Activated T-helper 17 cell treated with anti-CD3 and anti-CD28 coated beads, Interleukin-2, amount 50 U/mL, for 72 hours (primary cell): ENCODE data around the gene HAS3. TPM values are rescaled to one million over a fixed set of nuclear protein-coding genes. Genes with fewer than 3 reads are reported as not detected.
A peak's percentile ranks its signal among the peaks of the same experiment; 100 is the strongest.
"Not testable (repeated sequence)": the region's sequence is repeated elsewhere in the genome, so short reads cannot be mapped to it uniquely, and the experiment has no call there.

Source experiments
- ATAC-seq: fragments of 150-1000 bp; cut with Tn5 transposase; replicated peaks from 2 replicates; pipeline ENCODE4 v1.10.0; 2021; ENCODE audit warnings: mild to moderate bottlenecking, moderate library complexity
- H3K27ac Mint-ChIP-seq: one replicate; pipeline ENCODE4 v1.8.0; 2022; ENCODE audit warnings: mixed read lengths
- H3K27me3 Mint-ChIP-seq: one replicate; pipeline ENCODE4 v1.8.0; 2022; ENCODE audit warnings: mixed read lengths
- H3K36me3 Mint-ChIP-seq: one replicate; pipeline ENCODE4 v1.8.0; 2022; ENCODE audit warnings: low read depth, mild to moderate bottlenecking, mixed read lengths
- H3K4me1 Mint-ChIP-seq: one replicate; pipeline ENCODE4 v1.8.0; 2022; ENCODE audit warnings: mixed read lengths
- H3K4me3 Mint-ChIP-seq: one replicate; pipeline ENCODE4 v1.8.0; 2022; ENCODE audit warnings: mild to moderate bottlenecking, mixed read lengths
- H3K9me3 Mint-ChIP-seq: one replicate; pipeline ENCODE4 v1.8.0; 2022; ENCODE audit warnings: mixed read lengths
- total RNA-seq, 2 donors: library from RNA; stranded (reverse); gene quantifications; one replicate each; pipeline ENCODE4 v1.2.3, GENCODE V29; 2022

The HAS3 gene, protein sequence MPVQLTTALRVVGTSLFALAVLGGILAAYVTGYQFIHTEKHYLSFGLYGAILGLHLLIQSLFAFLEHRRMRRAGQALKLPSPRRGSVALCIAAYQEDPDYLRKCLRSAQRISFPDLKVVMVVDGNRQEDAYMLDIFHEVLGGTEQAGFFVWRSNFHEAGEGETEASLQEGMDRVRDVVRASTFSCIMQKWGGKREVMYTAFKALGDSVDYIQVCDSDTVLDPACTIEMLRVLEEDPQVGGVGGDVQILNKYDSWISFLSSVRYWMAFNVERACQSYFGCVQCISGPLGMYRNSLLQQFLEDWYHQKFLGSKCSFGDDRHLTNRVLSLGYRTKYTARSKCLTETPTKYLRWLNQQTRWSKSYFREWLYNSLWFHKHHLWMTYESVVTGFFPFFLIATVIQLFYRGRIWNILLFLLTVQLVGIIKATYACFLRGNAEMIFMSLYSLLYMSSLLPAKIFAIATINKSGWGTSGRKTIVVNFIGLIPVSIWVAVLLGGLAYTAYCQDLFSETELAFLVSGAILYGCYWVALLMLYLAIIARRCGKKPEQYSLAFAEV
- under 1 TPM; 0.40 to 0.71 TPM for total RNA-seq

- Mint-ChIP-seq H3K36me3 (peaks cover 18% of the 10 kb centered on the region), H3K27me3 (peaks cover 27% of the 10 kb centered on the region), H3K27ac (no peak within 1 kb of the TSS), H3K4me3 (peak within 1 kb of the TSS; percentile 70), H3K9me3 (no peaks in the 10 kb centered on the region), H3K4me1 (peaks cover 6% of the 10 kb centered on the region)
- ATAC-seq: peak; percentile 59
Observed at GRCh38 chr16:69105501-69106361, at the start of gene HAS3. Gene HAS3, plus strand, starts transcription at chr16:69105653. Its CDS starts 3,743 bp downstream, at chr16:69109396.

GRCh38 chr16:69055980-69056379 is 49.5 kb upstream of the HAS3 start:
- Mint-ChIP-seq H3K4me1 (no peaks in the 10 kb centered on the region), H3K36me3 (peaks cover 9% of the 10 kb centered on the region), H3K9me3 (no peaks in the 10 kb centered on the region), H3K27me3 (no peaks in the 10 kb centered on the region), H3K4me3 (no peak overlapping the region), H3K27ac (no peak overlapping the region)
- ATAC-seq: no peak

GRCh38 chr16:69056421-69056820 is 49.0 kb upstream of the HAS3 start:
- ATAC-seq: no peak
- Mint-ChIP-seq H3K27me3 (no peaks in the 10 kb centered on the region), H3K9me3 (no peaks in the 10 kb centered on the region), H3K4me3 (no peak overlapping the region), H3K27ac (no peak overlapping the region), H3K36me3 (peaks cover 12% of the 10 kb centered on the region), H3K4me1 (no peaks in the 10 kb centered on the region)

DNA sequence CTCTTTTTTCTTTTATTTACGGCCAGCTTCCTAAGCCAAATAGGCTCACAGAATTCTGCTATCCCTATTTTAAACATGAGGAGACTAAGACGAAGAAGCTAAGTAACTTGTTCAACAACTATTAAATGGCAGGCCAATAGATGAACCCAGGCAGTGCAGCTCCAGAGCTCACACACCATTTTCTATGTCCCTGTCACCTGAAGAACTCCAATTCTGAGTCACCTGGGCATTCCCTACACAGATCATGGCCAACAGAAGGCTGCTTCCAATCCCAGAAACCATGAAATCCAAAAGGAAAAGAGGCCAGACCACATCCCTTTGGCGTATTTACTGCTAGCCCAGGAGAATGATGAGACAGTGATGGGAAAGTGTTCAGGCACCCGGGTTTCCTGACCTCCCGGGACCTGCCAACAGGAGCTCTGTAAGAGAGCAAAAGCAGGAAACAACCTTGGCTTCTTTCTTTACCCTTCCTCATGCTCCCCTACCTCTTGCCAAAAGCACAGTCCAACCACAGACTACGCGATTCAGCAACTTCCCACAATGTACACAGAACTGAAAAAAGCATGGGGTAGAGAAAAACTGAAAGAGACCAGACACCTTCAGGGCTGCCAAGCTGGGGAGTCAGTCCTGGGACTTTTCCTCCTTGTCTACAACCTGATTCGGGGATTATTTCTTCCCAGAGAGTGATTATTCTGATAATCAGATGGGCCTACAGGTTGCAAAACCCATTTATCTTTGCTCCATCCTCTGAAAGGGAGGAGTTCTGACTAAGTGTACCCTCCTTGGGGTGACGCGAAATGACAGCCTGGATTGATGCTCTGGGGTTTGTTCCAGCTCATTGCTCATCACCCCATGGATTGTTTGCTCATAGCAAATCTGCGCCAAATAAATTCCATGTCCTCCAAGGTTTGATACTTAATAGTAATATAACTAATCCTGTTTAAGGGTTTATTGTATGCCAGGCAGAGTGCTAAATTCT is 47.8 kb upstream of the HAS3 start:
- H3K27me3 Mint-ChIP-seq: no peaks in the 10 kb centered on the region
- H3K4me3 Mint-ChIP-seq: no peak overlapping the region
- H3K9me3 Mint-ChIP-seq: no peaks in the 10 kb centered on the region
- no peaks in the 10 kb centered on the region for H3K4me1 Mint-ChIP-seq
- ATAC-seq: no peak
- H3K36me3 Mint-ChIP-seq: peaks cover 20% of the 10 kb centered on the region
- no peak overlapping the region for H3K27ac Mint-ChIP-seq

GRCh38 chr16:69063491-69063890 is 42.0 kb upstream of the HAS3 start:
- not testable (repeated sequence) for H3K4me1 Mint-ChIP-seq, H3K9me3 Mint-ChIP-seq, H3K4me3 Mint-ChIP-seq, ATAC-seq, H3K27ac Mint-ChIP-seq, H3K27me3 Mint-ChIP-seq
- peaks cover 28% of the 10 kb centered on the region for H3K36me3 Mint-ChIP-seq

- no peak overlapping the region for H3K4me3 Mint-ChIP-seq
- H3K4me1 Mint-ChIP-seq: no peaks in the 10 kb centered on the region
- H3K9me3 Mint-ChIP-seq: no peaks in the 10 kb centered on the region
- no peaks in the 10 kb centered on the region for H3K27me3 Mint-ChIP-seq
- no peak overlapping the region for H3K27ac Mint-ChIP-seq
- H3K36me3 Mint-ChIP-seq: peaks cover 29% of the 10 kb centered on the region
- no peak for ATAC-seq
Observed at GRCh38 chr16:69064124-69064763, 41.2 kb upstream of the HAS3 start.

DNA sequence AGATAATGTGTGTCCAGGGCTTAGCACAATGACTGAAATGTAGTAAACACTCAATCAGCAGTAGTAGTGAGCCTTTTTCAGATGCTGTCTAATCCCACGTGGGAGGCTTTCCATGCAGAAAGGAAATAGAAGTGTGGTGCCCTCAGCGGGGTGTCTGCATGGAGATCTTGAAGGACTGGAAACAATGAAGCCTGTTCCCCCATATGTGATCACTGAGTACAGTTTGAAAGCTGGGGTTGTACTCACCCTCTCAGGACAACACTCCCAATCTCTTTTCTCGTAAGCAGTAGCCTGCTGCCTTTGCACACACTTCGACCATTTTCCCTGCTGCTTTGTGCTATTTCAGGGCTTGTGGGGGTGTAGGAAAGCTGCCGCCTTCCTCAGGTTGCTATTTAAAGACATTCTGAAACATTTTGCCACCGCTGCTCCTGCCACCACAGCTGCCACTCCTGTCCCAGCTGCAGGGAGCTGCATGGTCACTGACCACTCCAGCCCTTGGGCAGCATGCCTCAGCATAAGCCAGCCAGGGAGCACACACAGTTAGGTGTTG is 40.6 kb upstream of the HAS3 start:
- H3K27ac Mint-ChIP-seq: no peak overlapping the region
- no peaks in the 10 kb centered on the region for H3K9me3 Mint-ChIP-seq
- no peaks in the 10 kb centered on the region for H3K4me1 Mint-ChIP-seq
- H3K27me3 Mint-ChIP-seq: no peaks in the 10 kb centered on the region
- ATAC-seq: no peak
- H3K4me3 Mint-ChIP-seq: no peak overlapping the region
- peaks cover 29% of the 10 kb centered on the region for H3K36me3 Mint-ChIP-seq

DNA sequence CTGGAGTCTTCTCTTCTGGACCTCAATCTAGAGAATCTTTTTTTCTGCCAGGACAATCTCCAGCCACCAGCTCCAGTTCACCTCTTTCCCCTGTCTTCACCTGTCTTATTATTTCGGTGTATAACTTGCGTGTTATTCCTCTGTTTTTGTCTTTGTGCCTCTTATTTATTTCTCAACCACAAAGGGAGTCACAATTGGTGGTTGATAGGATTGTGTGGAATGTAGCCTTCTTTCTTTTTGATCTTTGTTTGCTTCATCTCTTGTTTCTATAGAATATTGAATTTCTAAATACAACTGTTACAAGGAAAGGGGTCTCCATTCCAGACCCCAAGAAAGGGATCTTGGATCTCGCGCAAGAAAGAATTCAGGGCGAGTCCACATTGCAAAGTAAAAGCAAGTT is 35.9 kb upstream of the HAS3 start:
- Mint-ChIP-seq H3K36me3 (peaks cover 14% of the 10 kb centered on the region), H3K4me3 (no peak overlapping the region), H3K27me3 (no peaks in the 10 kb centered on the region), H3K27ac (no peak overlapping the region), H3K4me1 (no peaks in the 10 kb centered on the region), H3K9me3 (no peaks in the 10 kb centered on the region)
- no peak for ATAC-seq

- ATAC-seq: no peak
- H3K4me1 Mint-ChIP-seq: no peaks in the 10 kb centered on the region
- no peak overlapping the region for H3K27ac Mint-ChIP-seq
- no peak overlapping the region for H3K4me3 Mint-ChIP-seq
- no peaks in the 10 kb centered on the region for H3K27me3 Mint-ChIP-seq
- no peaks in the 10 kb centered on the region for H3K9me3 Mint-ChIP-seq
- peaks cover 6% of the 10 kb centered on the region for H3K36me3 Mint-ChIP-seq
Observed at GRCh38 chr16:69071036-69071435, 34.4 kb upstream of the HAS3 start.

DNA sequence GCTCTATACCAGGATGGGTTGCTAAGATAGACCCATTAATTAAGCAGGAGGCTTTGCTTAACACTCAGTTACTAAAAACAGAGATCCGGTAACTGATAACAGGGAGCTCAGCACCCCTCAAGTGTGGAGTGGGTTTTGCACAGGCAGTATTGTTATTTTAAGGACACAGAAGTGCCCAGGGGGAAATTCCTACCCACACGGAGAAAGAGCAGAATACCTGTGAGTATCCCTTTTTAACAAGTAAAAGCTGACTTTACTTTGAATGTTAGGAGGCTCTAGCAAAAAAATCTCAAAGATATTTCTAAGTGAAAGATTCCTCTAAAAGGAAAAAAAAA is 32.8 kb upstream of the HAS3 start:
- no peak overlapping the region for H3K4me3 Mint-ChIP-seq

DNA sequence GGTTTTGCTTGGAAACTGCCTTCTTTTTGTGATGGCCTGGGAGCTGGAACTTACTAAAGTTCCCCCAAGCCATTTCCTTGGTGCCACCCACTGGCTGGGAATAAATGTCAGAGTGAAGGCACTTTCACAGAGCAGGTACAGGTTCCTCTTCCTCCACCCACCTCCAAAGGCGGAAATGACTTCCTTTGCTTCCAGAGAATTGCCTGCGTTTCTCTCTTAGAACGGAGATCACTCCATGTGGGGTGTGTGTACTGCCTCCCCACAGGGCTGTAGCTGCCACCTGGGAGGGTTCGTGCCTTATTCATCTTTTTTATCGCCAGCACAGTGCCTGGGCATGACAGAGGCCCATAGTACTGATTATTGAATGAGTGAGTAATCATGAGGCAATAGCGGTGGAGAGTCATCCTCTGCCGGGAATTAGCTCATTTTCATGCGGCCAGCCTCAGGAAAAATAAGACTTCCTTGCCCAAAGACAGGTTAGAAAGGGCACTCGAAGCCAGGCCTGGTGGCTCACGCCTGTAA is 32.2 kb upstream of the HAS3 start:
- no peak for ATAC-seq
- Mint-ChIP-seq H3K9me3 (no peaks in the 10 kb centered on the region), H3K27me3 (no peaks in the 10 kb centered on the region), H3K27ac (no peak overlapping the region), H3K4me3 (no peak overlapping the region), H3K4me1 (no peaks in the 10 kb centered on the region), H3K36me3 (peaks cover 6% of the 10 kb centered on the region)

More for the DNA sequence above, 32.8 kb upstream of the HAS3 start:
- H3K4me1 Mint-ChIP-seq: no peaks in the 10 kb centered on the region
- H3K36me3 Mint-ChIP-seq: peaks cover 6% of the 10 kb centered on the region
- ATAC-seq: no peak
- H3K9me3 Mint-ChIP-seq: no peaks in the 10 kb centered on the region
- H3K27ac Mint-ChIP-seq: no peak overlapping the region
- no peaks in the 10 kb centered on the region for H3K27me3 Mint-ChIP-seq

DNA sequence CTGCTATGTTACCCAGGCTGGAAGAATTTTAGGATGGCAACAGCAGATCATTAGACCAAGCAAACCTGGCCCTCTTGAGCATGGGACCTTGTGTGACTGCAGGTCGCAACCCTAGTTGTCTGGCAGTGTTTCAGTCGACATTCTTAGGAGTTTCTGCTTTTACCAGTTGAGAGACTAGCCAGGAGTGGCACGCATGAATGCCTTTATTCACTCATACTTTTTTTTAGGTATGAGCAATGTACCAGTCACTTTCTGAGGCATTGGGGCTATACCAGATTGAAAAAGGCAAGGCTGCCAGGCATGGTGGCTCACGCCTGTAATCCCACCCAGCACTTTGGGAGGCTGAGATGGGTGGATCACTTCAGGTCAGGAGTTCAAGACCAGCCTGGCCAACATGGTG is 28.2 kb upstream of the HAS3 start:
- ATAC-seq: no peak
- no peaks in the 10 kb centered on the region for H3K9me3 Mint-ChIP-seq
- no peaks in the 10 kb centered on the region for H3K27me3 Mint-ChIP-seq
- no peaks in the 10 kb centered on the region for H3K4me1 Mint-ChIP-seq
- no peaks in the 10 kb centered on the region for H3K36me3 Mint-ChIP-seq
- no peak overlapping the region for H3K4me3 Mint-ChIP-seq
- no peak overlapping the region for H3K27ac Mint-ChIP-seq

GRCh38 chr16:69078073-69078472 is 27.4 kb upstream of the HAS3 start:
- Mint-ChIP-seq H3K27ac (no peak overlapping the region), H3K4me3 (no peak overlapping the region), H3K4me1 (no peaks in the 10 kb centered on the region)

More at GRCh38 chr16:69078073-69078472, 27.4 kb upstream of the HAS3 start:
- no peak for ATAC-seq
- Mint-ChIP-seq H3K36me3 (peaks cover 5% of the 10 kb centered on the region), H3K27me3 (no peaks in the 10 kb centered on the region), H3K9me3 (no peaks in the 10 kb centered on the region)
